Activated CD8-positive, alpha-beta memory T cell treated with anti-CD3 and anti-CD28 coated beads, Interleukin-2, amount 50 U/mL, for 48 hours (primary cell): Measurements from ENCODE around the gene SOX10.

Source experiments
- DNase-seq: peaks from one replicate; pipeline ENCODE4 v3.0.0-alpha.2; 2020

Gene SOX10

GRCh38 chr22:38016182-38017151 is 32.1 kb upstream of the SOX10 start:
- DNase-seq: no peak

- DNase-seq: no peak
Observed at GRCh38 chr22:38014083-38014482, 29.7 kb upstream of the SOX10 start.

GRCh38 chr22:38012604-38013072 is 28.3 kb upstream of the SOX10 start:
- DNase-seq: no peak

GRCh38 chr22:38009000-38009806 is 24.8 kb upstream of the SOX10 start:
- DNase-seq: no peak

- DNase-seq: no peak
Observed at GRCh38 chr22:38007330-38007902, 23.1 kb upstream of the SOX10 start.

GRCh38 chr22:38006906-38007305 is 22.6 kb upstream of the SOX10 start:
- DNase-seq: no peak

GRCh38 chr22:38005943-38006342 is 21.6 kb upstream of the SOX10 start:
- DNase-seq: no peak

- DNase-seq: no peak
Observed at GRCh38 chr22:37999640-38000272, 15.4 kb upstream of the SOX10 start.

GRCh38 chr22:37999236-37999635 is 14.9 kb upstream of the SOX10 start:
- no peak for DNase-seq

- no peak for DNase-seq
Observed at GRCh38 chr22:37998543-37998942, 14.2 kb upstream of the SOX10 start.

- no peak for DNase-seq
Observed at GRCh38 chr22:37996515-37997246, 12.3 kb upstream of the SOX10 start.

- no peak for DNase-seq
Observed at GRCh38 chr22:37996079-37996478, 11.7 kb upstream of the SOX10 start.

- no peak for DNase-seq
Observed at GRCh38 chr22:37995460-37995859, 11.1 kb upstream of the SOX10 start.

GRCh38 chr22:37994982-37995381 is 10.6 kb upstream of the SOX10 start:
- no peak for DNase-seq

GRCh38 chr22:37994049-37994448 is 9.7 kb upstream of the SOX10 start:
- DNase-seq: no peak

- no peak for DNase-seq
Observed at GRCh38 chr22:37991731-37992442, 7.5 kb upstream of the SOX10 start.

GRCh38 chr22:37990862-37991261 is 6.5 kb upstream of the SOX10 start:
- DNase-seq: no peak

- DNase-seq: no peak
Observed at GRCh38 chr22:37990301-37990700, 5.9 kb upstream of the SOX10 start.

GRCh38 chr22:37989146-37990045 is 5.0 kb upstream of the SOX10 start:
- DNase-seq: no peak

GRCh38 chr22:37986371-37986770 is 2.0 kb upstream of the SOX10 start:
- no peak for DNase-seq
